ENCODE measurements around the gene FAR2.
"Not testable (repeated sequence)": the region's sequence is repeated elsewhere in the genome, so short reads cannot be mapped to it uniquely, and the experiment has no call there.

FAR2 gene

GRCh38 chr12:29148911-29149690, at the start of gene FAR2:
FAR2 (plus strand) TSS chr12:29149278; CDS start chr12:29270450, 121,172 bp downstream.
- Histone ChIP-seq H3K9ac (ENCODE audit: low read depth, low read length) (peak within 1 kb of the TSS; percentile 92), H3K4me1 (ENCODE audit: insufficient read depth, low read length) (peaks cover 6% of the 10 kb centered on the region), H3K9me3 (ENCODE audit: control insufficient read depth, insufficient read depth, low read length) (peaks cover 3% of the 10 kb centered on the region; the same call in 1 of the 2 replicates), H3K36me3 (ENCODE audit: insufficient read depth, low read length) (no peaks in the 10 kb centered on the region)

GRCh38 chr12:29102741-29103140, 46.3 kb upstream of the FAR2 start:
- Histone ChIP-seq H3K36me3 (ENCODE audit: insufficient read depth, low read length) (no peaks in the 10 kb centered on the region), H3K9ac (ENCODE audit: low read depth, low read length) (no peak overlapping the region)

GRCh38 chr12:29103539-29103974, 45.5 kb upstream of the FAR2 start:
- no peaks in the 10 kb centered on the region for H3K36me3 ChIP-seq (ENCODE audit: insufficient read depth, low read length)
- no peaks in the 10 kb centered on the region; the same call in 1 of the 2 replicates for H3K9me3 ChIP-seq (ENCODE audit: control insufficient read depth, insufficient read depth, low read length)
- no peak overlapping the region for H3K9ac ChIP-seq (ENCODE audit: low read depth, low read length)
- H3K4me1 ChIP-seq (ENCODE audit: insufficient read depth, low read length): no peaks in the 10 kb centered on the region

More at GRCh38 chr12:29102741-29103140, 46.3 kb upstream of the FAR2 start:
- Histone ChIP-seq H3K4me1 (ENCODE audit: insufficient read depth, low read length) (no peaks in the 10 kb centered on the region), H3K9me3 (ENCODE audit: control insufficient read depth, insufficient read depth, low read length) (no peaks in the 10 kb centered on the region; the same call in 1 of the 2 replicates)

- no peaks in the 10 kb centered on the region for H3K36me3 ChIP-seq (ENCODE audit: insufficient read depth, low read length)
- no peaks in the 10 kb centered on the region for H3K4me1 ChIP-seq (ENCODE audit: insufficient read depth, low read length)
- H3K9ac ChIP-seq (ENCODE audit: low read depth, low read length): no peak overlapping the region
- no peaks in the 10 kb centered on the region; the same call in 1 of the 2 replicates for H3K9me3 ChIP-seq (ENCODE audit: control insufficient read depth, insufficient read depth, low read length)
Observed at GRCh38 chr12:29104516-29104915, 44.6 kb upstream of the FAR2 start.

GRCh38 chr12:29110506-29111442, 38.3 kb upstream of the FAR2 start:
- Histone ChIP-seq H3K9ac (ENCODE audit: low read depth, low read length) (no peak overlapping the region), H3K9me3 (ENCODE audit: control insufficient read depth, insufficient read depth, low read length) (no peaks in the 10 kb centered on the region; the same call in 1 of the 2 replicates)

GRCh38 chr12:29113101-29113500, 36.0 kb upstream of the FAR2 start:
- H3K9me3 ChIP-seq (ENCODE audit: control insufficient read depth, insufficient read depth, low read length): no peaks in the 10 kb centered on the region; the same call in 1 of the 2 replicates
- no peaks in the 10 kb centered on the region for H3K36me3 ChIP-seq (ENCODE audit: insufficient read depth, low read length)
- H3K9ac ChIP-seq (ENCODE audit: low read depth, low read length): no peak overlapping the region
- H3K4me1 ChIP-seq (ENCODE audit: insufficient read depth, low read length): no peaks in the 10 kb centered on the region

More at GRCh38 chr12:29110506-29111442, 38.3 kb upstream of the FAR2 start:
- no peaks in the 10 kb centered on the region for H3K4me1 ChIP-seq (ENCODE audit: insufficient read depth, low read length)
- H3K36me3 ChIP-seq (ENCODE audit: insufficient read depth, low read length): no peaks in the 10 kb centered on the region

GRCh38 chr12:29116414-29116813, 32.7 kb upstream of the FAR2 start:
- no peaks in the 10 kb centered on the region for H3K4me1 ChIP-seq (ENCODE audit: insufficient read depth, low read length)
- no peaks in the 10 kb centered on the region; the same call in 1 of the 2 replicates for H3K9me3 ChIP-seq (ENCODE audit: control insufficient read depth, insufficient read depth, low read length)
- no peaks in the 10 kb centered on the region for H3K36me3 ChIP-seq (ENCODE audit: insufficient read depth, low read length)
- no peak overlapping the region for H3K9ac ChIP-seq (ENCODE audit: low read depth, low read length)

- H3K9ac ChIP-seq (ENCODE audit: low read depth, low read length): no peak overlapping the region
- H3K36me3 ChIP-seq (ENCODE audit: insufficient read depth, low read length): no peaks in the 10 kb centered on the region
- no peaks in the 10 kb centered on the region for H3K4me1 ChIP-seq (ENCODE audit: insufficient read depth, low read length)
- no peaks in the 10 kb centered on the region; the same call in none of the 2 replicates for H3K9me3 ChIP-seq (ENCODE audit: control insufficient read depth, insufficient read depth, low read length)
Observed at GRCh38 chr12:29131539-29131938, 17.5 kb upstream of the FAR2 start.

- no peaks in the 10 kb centered on the region for H3K4me1 ChIP-seq (ENCODE audit: insufficient read depth, low read length)
- H3K36me3 ChIP-seq (ENCODE audit: insufficient read depth, low read length): no peaks in the 10 kb centered on the region
- H3K9ac ChIP-seq (ENCODE audit: low read depth, low read length): no peak overlapping the region
- no peaks in the 10 kb centered on the region; the same call in none of the 2 replicates for H3K9me3 ChIP-seq (ENCODE audit: control insufficient read depth, insufficient read depth, low read length)
Observed at GRCh38 chr12:29132316-29132715, 16.8 kb upstream of the FAR2 start.

- Histone ChIP-seq H3K9me3 (ENCODE audit: control insufficient read depth, insufficient read depth, low read length) (no peaks in the 10 kb centered on the region; the same call in none of the 2 replicates), H3K4me1 (ENCODE audit: insufficient read depth, low read length) (no peaks in the 10 kb centered on the region), H3K9ac (ENCODE audit: low read depth, low read length) (no peak overlapping the region), H3K36me3 (ENCODE audit: insufficient read depth, low read length) (no peaks in the 10 kb centered on the region)
Observed at GRCh38 chr12:29133181-29133580, 15.9 kb upstream of the FAR2 start.

- Histone ChIP-seq H3K36me3 (ENCODE audit: insufficient read depth, low read length) (no peaks in the 10 kb centered on the region), H3K9me3 (ENCODE audit: control insufficient read depth, insufficient read depth, low read length) (no peaks in the 10 kb centered on the region; the same call in none of the 2 replicates), H3K9ac (ENCODE audit: low read depth, low read length) (no peak overlapping the region), H3K4me1 (ENCODE audit: insufficient read depth, low read length) (no peaks in the 10 kb centered on the region)
Observed at GRCh38 chr12:29133680-29134079, 15.4 kb upstream of the FAR2 start.

GRCh38 chr12:29138256-29138655, 10.8 kb upstream of the FAR2 start:
- H3K4me1 ChIP-seq (ENCODE audit: insufficient read depth, low read length); H3K9me3 ChIP-seq (ENCODE audit: control insufficient read depth, insufficient read depth, low read length); H3K36me3 ChIP-seq (ENCODE audit: insufficient read depth, low read length); H3K9ac ChIP-seq (ENCODE audit: low read depth, low read length): not testable (repeated sequence)

- not testable (repeated sequence) for H3K36me3 ChIP-seq (ENCODE audit: insufficient read depth, low read length); H3K9ac ChIP-seq (ENCODE audit: low read depth, low read length); H3K9me3 ChIP-seq (ENCODE audit: control insufficient read depth, insufficient read depth, low read length); H3K4me1 ChIP-seq (ENCODE audit: insufficient read depth, low read length)
Observed at GRCh38 chr12:29138855-29139254, 10.2 kb upstream of the FAR2 start.

Data from ES-I3 (cell line).